Neutrophil (primary cell): Measurements from ENCODE around the gene DAZAP1.

Source experiments
- H3K27ac ChIP-seq: fragments of 200-600 bp; sonication (generic); 2 replicates; pipeline ENCODE4 v1.5.1; 2016; ENCODE audit warnings: mild to moderate bottlenecking, moderate library complexity
- H3K27me3 ChIP-seq: fragments of 200-600 bp; sonication (generic); 2 replicates; pipeline ENCODE4 v1.6.0; 2016; ENCODE audit warnings: mild to moderate bottlenecking
- H3K36me3 ChIP-seq: fragments of 200-600 bp; sonication (generic); 2 replicates; pipeline ENCODE4 v1.5.1; 2017
- H3K4me1 ChIP-seq, 2 experiments: fragments of 200-600 bp in 1 of 2; sonication (generic) in 1 of 2; 1 replicate in 1 of 2; 2 replicates in 1 of 2; pipeline versions ENCODE4 v1.5.1 to v1.6.1; 2013 to 2016; ENCODE audit warnings: low read depth in 1 of 2, low read length in 1 of 2, mild to moderate bottlenecking in 1 of 2, moderate library complexity in 1 of 2; ENCODE audit not compliant: control insufficient read depth in 1 of 2, insufficient read depth in 1 of 2
- H3K4me3 ChIP-seq, 2 experiments: fragments of 200-600 bp in 1 of 2; sonication (generic) in 1 of 2; 1 replicate in 1 of 2; 2 replicates in 1 of 2; pipeline ENCODE4 v1.5.1; 2013 to 2016; ENCODE audit warnings: low read depth in 1 of 2, low read length in 1 of 2, mild to moderate bottlenecking in 1 of 2, moderate library complexity in 1 of 2
- H3K9me3 ChIP-seq: fragments of 200-600 bp; sonication (generic); 2 replicates; pipeline ENCODE4 v1.5.1; 2016
- TF ChIP-seq, protein P1 (sequence below): fragments of 200-600 bp; sonication (generic); IDR thresholded peaks from 2 replicates; pipeline ENCODE4 v1.5.1; 2016; ENCODE audit warnings: antibody characterized with exemption

DAZAP1 gene

GRCh38 chr19:1407528-1408299, at the start of gene DAZAP1:
Gene DAZAP1, plus strand, starts transcription at chr19:1407586. Its CDS starts 188 bp downstream, at chr19:1407774.
- TF ChIP-seq, protein P1, sequence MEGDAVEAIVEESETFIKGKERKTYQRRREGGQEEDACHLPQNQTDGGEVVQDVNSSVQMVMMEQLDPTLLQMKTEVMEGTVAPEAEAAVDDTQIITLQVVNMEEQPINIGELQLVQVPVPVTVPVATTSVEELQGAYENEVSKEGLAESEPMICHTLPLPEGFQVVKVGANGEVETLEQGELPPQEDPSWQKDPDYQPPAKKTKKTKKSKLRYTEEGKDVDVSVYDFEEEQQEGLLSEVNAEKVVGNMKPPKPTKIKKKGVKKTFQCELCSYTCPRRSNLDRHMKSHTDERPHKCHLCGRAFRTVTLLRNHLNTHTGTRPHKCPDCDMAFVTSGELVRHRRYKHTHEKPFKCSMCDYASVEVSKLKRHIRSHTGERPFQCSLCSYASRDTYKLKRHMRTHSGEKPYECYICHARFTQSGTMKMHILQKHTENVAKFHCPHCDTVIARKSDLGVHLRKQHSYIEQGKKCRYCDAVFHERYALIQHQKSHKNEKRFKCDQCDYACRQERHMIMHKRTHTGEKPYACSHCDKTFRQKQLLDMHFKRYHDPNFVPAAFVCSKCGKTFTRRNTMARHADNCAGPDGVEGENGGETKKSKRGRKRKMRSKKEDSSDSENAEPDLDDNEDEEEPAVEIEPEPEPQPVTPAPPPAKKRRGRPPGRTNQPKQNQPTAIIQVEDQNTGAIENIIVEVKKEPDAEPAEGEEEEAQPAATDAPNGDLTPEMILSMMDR, result no peak
- Histone ChIP-seq H3K27ac (peak within 1 kb of the TSS; percentile 82), H3K9me3 (no peaks in the 10 kb centered on the region), H3K36me3 (peaks cover 2% of the 10 kb centered on the region), H3K27me3 (peaks cover 13% of the 10 kb centered on the region), H3K4me3 (peak within 1 kb of the TSS; percentile 64 to 77), H3K4me1 (peaks cover 33 to 37% of the 10 kb centered on the region in 2 experiments)

- Histone ChIP-seq H3K27ac (no peak overlapping the region), H3K9me3 (no peaks in the 10 kb centered on the region), H3K4me1 (peaks cover 22% of the 10 kb centered on the region in 2 experiments), H3K36me3 (peaks cover 8% of the 10 kb centered on the region), H3K4me3 (no peak overlapping the region), H3K27me3 (peaks cover 15% of the 10 kb centered on the region)
- TF ChIP-seq, protein P1, result no peak
Measured at GRCh38 chr19:1360126-1360817, 47.1 kb upstream of the DAZAP1 start.

DNA sequence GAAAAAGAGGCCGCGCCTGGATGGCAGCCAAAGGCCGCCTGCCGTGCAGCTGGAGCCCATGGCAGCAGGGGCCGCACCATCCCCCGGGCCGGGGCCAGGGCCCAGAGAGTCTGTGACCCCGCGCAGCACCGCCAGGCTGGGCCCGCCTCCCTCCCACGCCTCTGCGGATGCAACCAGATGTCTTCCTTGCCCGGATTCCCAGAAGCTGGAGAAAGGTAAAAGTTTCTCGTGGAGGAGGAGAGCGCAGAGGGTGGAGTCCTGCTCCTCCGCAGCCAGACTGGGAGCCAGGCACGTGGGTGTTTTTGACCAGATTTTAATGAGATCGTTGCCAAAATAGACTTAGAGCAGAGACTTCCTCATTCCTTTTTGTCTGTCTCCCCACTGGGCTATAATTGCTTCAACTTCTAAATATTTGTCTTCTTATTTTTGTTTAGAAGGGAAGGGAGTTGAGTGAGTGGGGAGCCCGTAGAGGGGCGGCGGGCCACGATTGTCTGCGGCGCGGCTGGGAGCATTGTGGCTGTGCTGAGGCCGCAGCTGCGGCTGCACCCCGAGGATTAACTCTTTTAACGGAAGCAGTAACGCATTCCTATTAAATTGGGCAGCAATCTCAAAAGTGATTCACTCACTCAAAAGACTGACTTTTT, 46.4 kb upstream of the DAZAP1 start:
- Histone ChIP-seq H3K9me3 (no peaks in the 10 kb centered on the region), H3K4me3 (no peak overlapping the region), H3K4me1 (peaks cover 16% of the 10 kb centered on the region in 2 experiments), H3K36me3 (peaks cover 8% of the 10 kb centered on the region), H3K27ac (no peak overlapping the region), H3K27me3 (peaks cover 8% of the 10 kb centered on the region)
- TF ChIP-seq, protein P1, result no peak

DNA sequence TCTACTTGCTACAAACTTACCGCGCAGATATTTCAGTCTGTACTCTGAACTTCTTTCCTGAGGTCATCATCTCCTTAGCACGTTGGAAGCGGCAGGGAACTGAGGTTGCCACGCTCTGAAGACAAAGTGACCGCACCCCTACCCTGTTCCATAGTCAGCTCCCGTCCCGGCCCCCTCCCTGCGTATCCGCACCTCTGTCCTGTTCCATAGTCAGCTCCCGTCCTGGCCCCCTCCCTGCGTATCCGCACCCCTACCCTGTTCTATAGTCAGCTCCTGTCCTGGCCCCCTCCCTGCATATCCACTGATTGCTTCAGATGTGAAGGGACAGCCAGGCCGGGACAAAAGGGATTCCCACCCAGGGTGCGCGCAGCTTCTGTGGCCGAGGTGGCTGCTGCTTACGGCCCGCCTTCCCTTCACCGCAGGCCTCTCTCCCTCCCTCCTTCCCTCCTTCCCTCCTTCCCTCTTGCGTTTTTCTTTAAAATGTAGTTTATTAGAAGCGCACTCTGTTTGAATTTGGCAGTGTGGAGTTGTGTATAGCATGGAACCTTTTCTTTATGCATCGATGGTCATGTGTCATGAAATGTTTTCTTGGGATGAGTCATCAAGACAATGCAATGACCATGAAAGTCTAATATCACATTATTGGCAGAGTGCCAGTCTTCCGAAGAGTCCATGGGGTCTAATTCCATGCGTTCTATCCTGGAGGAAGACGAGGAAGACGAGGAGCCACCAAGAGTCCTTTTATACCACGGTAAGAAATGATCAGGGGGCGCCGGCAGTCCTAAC, 45.6 kb upstream of the DAZAP1 start:
- Histone ChIP-seq H3K36me3 (peaks cover 8% of the 10 kb centered on the region), H3K27ac (no peak overlapping the region), H3K4me3 (no peak overlapping the region), H3K4me1 (peaks cover 16% of the 10 kb centered on the region in 2 experiments), H3K9me3 (no peaks in the 10 kb centered on the region), H3K27me3 (peaks cover 2% of the 10 kb centered on the region)
- TF ChIP-seq, protein P1, result no peak
